GM23338 (cell line): ENCODE data around the gene ITGB2. TPM values are rescaled to one million over a fixed set of nuclear protein-coding genes. Genes with fewer than 3 reads are reported as not detected.

Source experiments
- ATAC-seq: fragments of 200-7000 bp; cut with Tn5 transposase; 3 replicates; pipeline ENCODE4 v1.9.1; 2020
- DNase-seq: peaks from one replicate; pipeline ENCODE4 v3.0.0-alpha.2; 2015; ENCODE audit warnings: low spot score
- H2AFZ ChIP-seq: fragments of 200-600 bp; sonication (generic); 2 replicates; pipeline ENCODE4 v1.8.0; 2016; ENCODE audit warnings: antibody characterized with exemption, mild to moderate bottlenecking, moderate library complexity
- H3F3A ChIP-seq: fragments of 200-600 bp; sonication (generic); replicated peaks from 2 replicates; pipeline ENCODE4 v1.8.0; 2017; ENCODE audit warnings: antibody characterized with exemption, mixed run types, low read depth
- H3K27ac ChIP-seq: fragments of 200-600 bp; sonication (generic); 2 replicates; pipeline ENCODE4 v1.6.1; 2016; ENCODE audit warnings: low read depth
- H3K27me3 ChIP-seq: fragments of 200-600 bp; sonication (generic); 2 replicates; pipeline ENCODE4 v1.8.0; 2016; ENCODE audit warnings: mild to moderate bottlenecking, mixed run types, moderate library complexity; ENCODE audit not compliant: insufficient read depth
- H3K36me3 ChIP-seq: fragments of 200-600 bp; sonication (generic); 2 replicates; pipeline ENCODE4 v1.8.0; 2016; ENCODE audit warnings: mild to moderate bottlenecking; ENCODE audit not compliant: insufficient read depth
- H3K4me1 ChIP-seq: fragments of 200-600 bp; sonication (generic); 2 replicates; pipeline ENCODE4 v1.8.0; 2016; ENCODE audit warnings: mild to moderate bottlenecking, moderate library complexity; ENCODE audit not compliant: insufficient read depth
- H3K4me2 ChIP-seq: fragments of 200-600 bp; sonication (generic); 2 replicates; pipeline ENCODE4 v1.7.1; 2017; ENCODE audit warnings: mixed run types
- H3K4me3 ChIP-seq: fragments of 200-600 bp; sonication (generic); 2 replicates; pipeline ENCODE4 v1.6.1; 2016; ENCODE audit warnings: mixed run types
- H3K79me2 ChIP-seq: fragments of 200-600 bp; sonication (generic); replicated peaks from 2 replicates; pipeline ENCODE4 v1.8.0; 2017; ENCODE audit warnings: mild to moderate bottlenecking; ENCODE audit not compliant: insufficient read depth
- H3K9me2 ChIP-seq: fragments of 200-600 bp; sonication (generic); 2 replicates; pipeline ENCODE4 v1.8.0; 2017; ENCODE audit not compliant: insufficient read depth
- H4K20me1 ChIP-seq: fragments of 200-600 bp; sonication (generic); replicated peaks from 2 replicates; pipeline ENCODE4 v1.8.0; 2017; ENCODE audit warnings: mild to moderate bottlenecking; ENCODE audit not compliant: insufficient read depth
- H3K27ac Mint-ChIP-seq: 2 replicates; pipeline ENCODE4 v1.8.0; 2020; ENCODE audit warnings: inconsistent platforms, mild to moderate bottlenecking, moderate library complexity, mixed read lengths
- H3K27me3 Mint-ChIP-seq: 3 replicates; pipeline ENCODE4 v1.8.0; 2022; ENCODE audit warnings: low read depth, mild to moderate bottlenecking, moderate library complexity, mixed read lengths, inconsistent platforms; ENCODE audit not compliant: insufficient read depth, poor library complexity
- H3K36me3 Mint-ChIP-seq: 3 replicates; pipeline ENCODE4 v1.8.0; 2021; ENCODE audit warnings: low read depth, mild to moderate bottlenecking, inconsistent platforms, moderate library complexity, mixed read lengths
- H3K4me1 Mint-ChIP-seq: 3 replicates; pipeline ENCODE4 v1.8.0; 2020; ENCODE audit warnings: mild to moderate bottlenecking, inconsistent platforms, mixed read lengths
- H3K4me3 Mint-ChIP-seq: 3 replicates; pipeline ENCODE4 v1.8.0; 2021; ENCODE audit warnings: moderate library complexity, mild to moderate bottlenecking, inconsistent platforms, mixed read lengths
- H3K9me3 Mint-ChIP-seq: 3 replicates; pipeline ENCODE4 v1.8.0; 2020; ENCODE audit warnings: moderate library complexity, mild to moderate bottlenecking, inconsistent platforms, mixed read lengths
- CREB1 ChIP-seq: fragments of 250-450 bp; sonication (Bioruptor Pico); IDR thresholded peaks from 2 replicates; pipeline ENCODE4 v1.5.0; 2020; ENCODE audit warnings: low read depth, mild to moderate bottlenecking, moderate library complexity
- EZH2 ChIP-seq: fragments of 200-600 bp; sonication (generic); IDR thresholded peaks from one replicate; pipeline ENCODE4 v1.8.0; 2017; ENCODE audit warnings: antibody characterized with exemption, mild to moderate bottlenecking, low read depth; ENCODE audit not compliant: unreplicated experiment
- EZH2phosphoT487 ChIP-seq: fragments of 200-600 bp; sonication (generic); IDR thresholded peaks from one replicate; pipeline ENCODE4 v1.8.1; 2018; ENCODE audit warnings: antibody characterized with exemption; ENCODE audit not compliant: unreplicated experiment
- JUNB ChIP-seq: IDR thresholded peaks from one replicate; pipeline ENCODE4 v1.6.1; 2016; ENCODE audit warnings: antibody characterized with exemption; ENCODE audit not compliant: unreplicated experiment
- NANOG ChIP-seq: IDR thresholded peaks from 2 replicates; pipeline ENCODE4 v1.6.1; 2016; ENCODE audit warnings: antibody characterized with exemption, borderline replicate concordance
- STAT1 ChIP-seq: IDR thresholded peaks from one replicate; pipeline ENCODE4 v1.6.1; 2016; ENCODE audit warnings: antibody characterized with exemption; ENCODE audit not compliant: unreplicated experiment
- ZNF114 ChIP-seq: fragments of 250-450 bp; sonication (Bioruptor Pico); IDR thresholded peaks from 2 replicates; pipeline ENCODE4 v1.5.0; 2020; ENCODE audit warnings: mild to moderate bottlenecking, moderate library complexity
- ZNF331 ChIP-seq: fragments of 250-450 bp; sonication (Bioruptor Pico); IDR thresholded peaks from 2 replicates; pipeline ENCODE4 v1.5.0; 2020; ENCODE audit warnings: low read depth, mild to moderate bottlenecking, moderate library complexity
- polyA plus RNA-seq: library from polyadenylated mRNA; unstranded; fragments of >200 nt; fragmentation: Nextera tagmentation; extraction: Ambion mirVana; gene quantifications from 2 replicates; pipeline ENCODE4 v1.2.1, GENCODE V29; 2016
- total RNA-seq: library from RNA; depleted of rRNA; stranded (reverse); fragments of >200 nt; shearing (Covaris generic); gene quantifications from 2 replicates; pipeline ENCODE4 v1.2.3, GENCODE V29; 2014
- TF ChIP-seq, protein P1 (sequence below), 2 experiments: fragments of 200-600 bp in 1 of 2; sonication (generic) in 1 of 2; conservative IDR thresholded peaks; 2 replicates each; pipeline versions ENCODE4 v1.5.1 to v1.6.1; 2016 to 2017; ENCODE audit warnings: antibody characterized with exemption in 2 of 2, low read depth in 2 of 2, mild to moderate bottlenecking in 2 of 2, moderate library complexity in 1 of 2
- TF ChIP-seq, protein P2 (sequence below): fragments of 250-450 bp; sonication (Bioruptor Pico); IDR thresholded peaks from 2 replicates; pipeline ENCODE4 v1.5.0; 2020; ENCODE audit warnings: mild to moderate bottlenecking, moderate library complexity

ITGB2 gene
- total and polyA plus RNA-seq, 2 experiments from 2014 or later: 0.44 to 0.63 TPM

GRCh38 chr21:44853601-44854390, 66.9 kb downstream of the ITGB2 start:
- Mint-ChIP-seq H3K27ac (no peak overlapping the region), H3K4me3 (no peak overlapping the region), H3K4me1 (no peaks in the 10 kb centered on the region), H3K27me3 (peaks cover 16% of the 10 kb centered on the region), H3K9me3 (no peaks in the 10 kb centered on the region), H3K36me3 (peaks cover 68% of the 10 kb centered on the region)
- peaks cover 39% of the 10 kb centered on the region for H3K79me2 ChIP-seq
- no peak for TF ChIP-seq EZH2phosphoT487
- no peak for TF ChIP-seq NANOG
- TF ChIP-seq STAT1: no peak
- H3K4me2 ChIP-seq: no peak overlapping the region
- no peaks in the 10 kb centered on the region for H3K4me1 ChIP-seq
- 0 out of 2 replicates have a peak, but pooled peaks cover 3% of the 10 kb centered on the region for H3F3A ChIP-seq
- H3K27me3 ChIP-seq: no peaks in the 10 kb centered on the region
- H2AFZ ChIP-seq: no peak overlapping the region
- no peak for DNase-seq
- H3K27ac ChIP-seq: no peak overlapping the region
- no peak overlapping the region for H3K4me3 ChIP-seq
- no peaks in the 10 kb centered on the region for H3K9me2 ChIP-seq
- H4K20me1 ChIP-seq: peaks cover 5% of the 10 kb centered on the region
- ATAC-seq: no peak
- H3K36me3 ChIP-seq: peaks cover 37% of the 10 kb centered on the region

DNA sequence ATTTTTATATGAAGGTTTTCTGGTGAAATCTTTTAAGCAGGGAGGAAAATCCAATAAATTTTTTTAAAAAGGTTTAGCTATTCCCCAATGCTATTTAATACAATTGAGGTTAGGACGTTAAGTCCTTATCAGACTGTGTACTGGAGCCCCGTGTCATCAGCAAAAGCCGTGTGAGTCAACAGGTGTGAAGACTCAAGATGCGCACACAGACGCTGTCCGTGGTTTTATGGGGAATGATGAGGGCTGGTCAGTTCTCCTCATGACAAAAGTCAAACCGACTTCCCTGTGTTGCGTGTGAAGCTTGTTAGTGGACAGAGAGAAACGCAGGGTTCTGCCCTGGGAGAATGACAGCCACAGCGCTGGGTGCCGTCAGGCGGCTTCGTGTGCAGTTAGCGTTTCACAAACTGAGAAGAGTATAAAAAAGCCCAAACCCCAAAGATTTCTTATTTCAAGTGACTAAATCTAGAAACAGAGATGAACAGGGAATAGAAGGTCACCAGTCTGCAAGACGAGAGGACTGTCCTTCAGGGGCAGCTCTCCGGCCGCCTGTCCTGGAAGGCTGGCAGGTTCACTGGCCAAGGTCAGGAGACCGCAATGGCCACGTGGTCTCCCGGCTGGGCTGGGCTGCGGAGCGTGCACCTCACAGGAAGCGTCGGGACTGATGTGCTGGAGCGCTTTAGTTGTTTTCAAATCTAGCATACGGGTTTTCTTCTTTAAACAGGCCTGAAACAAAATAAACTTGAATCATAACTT, 69.6 kb downstream of the ITGB2 start:
- H3K9me3 Mint-ChIP-seq: no peaks in the 10 kb centered on the region; the same call in 2 of the 3 replicates
- 0 out of 2 replicates have a peak, but pooled peaks cover 3% of the 10 kb centered on the region for H3F3A ChIP-seq
- no peak overlapping the region for H2AFZ ChIP-seq
- H3K27me3 Mint-ChIP-seq: peaks cover 17% of the 10 kb centered on the region
- no peak for DNase-seq
- H3K79me2 ChIP-seq: peaks cover 12% of the 10 kb centered on the region; the same call in 1 of the 2 replicates
- no peak for ATAC-seq
- no peaks in the 10 kb centered on the region for H3K9me2 ChIP-seq
- H3K27ac ChIP-seq: no peak overlapping the region
- H3K4me3 Mint-ChIP-seq: no peak overlapping the region
- H3K4me2 ChIP-seq: no peak overlapping the region
- H3K4me3 ChIP-seq: no peak overlapping the region
- TF ChIP-seq CREB1 (CRISPR knock-in tag): no peak
- TF ChIP-seq, protein P1, sequence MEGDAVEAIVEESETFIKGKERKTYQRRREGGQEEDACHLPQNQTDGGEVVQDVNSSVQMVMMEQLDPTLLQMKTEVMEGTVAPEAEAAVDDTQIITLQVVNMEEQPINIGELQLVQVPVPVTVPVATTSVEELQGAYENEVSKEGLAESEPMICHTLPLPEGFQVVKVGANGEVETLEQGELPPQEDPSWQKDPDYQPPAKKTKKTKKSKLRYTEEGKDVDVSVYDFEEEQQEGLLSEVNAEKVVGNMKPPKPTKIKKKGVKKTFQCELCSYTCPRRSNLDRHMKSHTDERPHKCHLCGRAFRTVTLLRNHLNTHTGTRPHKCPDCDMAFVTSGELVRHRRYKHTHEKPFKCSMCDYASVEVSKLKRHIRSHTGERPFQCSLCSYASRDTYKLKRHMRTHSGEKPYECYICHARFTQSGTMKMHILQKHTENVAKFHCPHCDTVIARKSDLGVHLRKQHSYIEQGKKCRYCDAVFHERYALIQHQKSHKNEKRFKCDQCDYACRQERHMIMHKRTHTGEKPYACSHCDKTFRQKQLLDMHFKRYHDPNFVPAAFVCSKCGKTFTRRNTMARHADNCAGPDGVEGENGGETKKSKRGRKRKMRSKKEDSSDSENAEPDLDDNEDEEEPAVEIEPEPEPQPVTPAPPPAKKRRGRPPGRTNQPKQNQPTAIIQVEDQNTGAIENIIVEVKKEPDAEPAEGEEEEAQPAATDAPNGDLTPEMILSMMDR (conservative IDR thresholded peaks at IDR 0.05; ENCODE audit: low read depth in 2 of 2): no peak
- no peak for TF ChIP-seq ZNF114 (CRISPR knock-in tag)
- TF ChIP-seq, protein P2, sequence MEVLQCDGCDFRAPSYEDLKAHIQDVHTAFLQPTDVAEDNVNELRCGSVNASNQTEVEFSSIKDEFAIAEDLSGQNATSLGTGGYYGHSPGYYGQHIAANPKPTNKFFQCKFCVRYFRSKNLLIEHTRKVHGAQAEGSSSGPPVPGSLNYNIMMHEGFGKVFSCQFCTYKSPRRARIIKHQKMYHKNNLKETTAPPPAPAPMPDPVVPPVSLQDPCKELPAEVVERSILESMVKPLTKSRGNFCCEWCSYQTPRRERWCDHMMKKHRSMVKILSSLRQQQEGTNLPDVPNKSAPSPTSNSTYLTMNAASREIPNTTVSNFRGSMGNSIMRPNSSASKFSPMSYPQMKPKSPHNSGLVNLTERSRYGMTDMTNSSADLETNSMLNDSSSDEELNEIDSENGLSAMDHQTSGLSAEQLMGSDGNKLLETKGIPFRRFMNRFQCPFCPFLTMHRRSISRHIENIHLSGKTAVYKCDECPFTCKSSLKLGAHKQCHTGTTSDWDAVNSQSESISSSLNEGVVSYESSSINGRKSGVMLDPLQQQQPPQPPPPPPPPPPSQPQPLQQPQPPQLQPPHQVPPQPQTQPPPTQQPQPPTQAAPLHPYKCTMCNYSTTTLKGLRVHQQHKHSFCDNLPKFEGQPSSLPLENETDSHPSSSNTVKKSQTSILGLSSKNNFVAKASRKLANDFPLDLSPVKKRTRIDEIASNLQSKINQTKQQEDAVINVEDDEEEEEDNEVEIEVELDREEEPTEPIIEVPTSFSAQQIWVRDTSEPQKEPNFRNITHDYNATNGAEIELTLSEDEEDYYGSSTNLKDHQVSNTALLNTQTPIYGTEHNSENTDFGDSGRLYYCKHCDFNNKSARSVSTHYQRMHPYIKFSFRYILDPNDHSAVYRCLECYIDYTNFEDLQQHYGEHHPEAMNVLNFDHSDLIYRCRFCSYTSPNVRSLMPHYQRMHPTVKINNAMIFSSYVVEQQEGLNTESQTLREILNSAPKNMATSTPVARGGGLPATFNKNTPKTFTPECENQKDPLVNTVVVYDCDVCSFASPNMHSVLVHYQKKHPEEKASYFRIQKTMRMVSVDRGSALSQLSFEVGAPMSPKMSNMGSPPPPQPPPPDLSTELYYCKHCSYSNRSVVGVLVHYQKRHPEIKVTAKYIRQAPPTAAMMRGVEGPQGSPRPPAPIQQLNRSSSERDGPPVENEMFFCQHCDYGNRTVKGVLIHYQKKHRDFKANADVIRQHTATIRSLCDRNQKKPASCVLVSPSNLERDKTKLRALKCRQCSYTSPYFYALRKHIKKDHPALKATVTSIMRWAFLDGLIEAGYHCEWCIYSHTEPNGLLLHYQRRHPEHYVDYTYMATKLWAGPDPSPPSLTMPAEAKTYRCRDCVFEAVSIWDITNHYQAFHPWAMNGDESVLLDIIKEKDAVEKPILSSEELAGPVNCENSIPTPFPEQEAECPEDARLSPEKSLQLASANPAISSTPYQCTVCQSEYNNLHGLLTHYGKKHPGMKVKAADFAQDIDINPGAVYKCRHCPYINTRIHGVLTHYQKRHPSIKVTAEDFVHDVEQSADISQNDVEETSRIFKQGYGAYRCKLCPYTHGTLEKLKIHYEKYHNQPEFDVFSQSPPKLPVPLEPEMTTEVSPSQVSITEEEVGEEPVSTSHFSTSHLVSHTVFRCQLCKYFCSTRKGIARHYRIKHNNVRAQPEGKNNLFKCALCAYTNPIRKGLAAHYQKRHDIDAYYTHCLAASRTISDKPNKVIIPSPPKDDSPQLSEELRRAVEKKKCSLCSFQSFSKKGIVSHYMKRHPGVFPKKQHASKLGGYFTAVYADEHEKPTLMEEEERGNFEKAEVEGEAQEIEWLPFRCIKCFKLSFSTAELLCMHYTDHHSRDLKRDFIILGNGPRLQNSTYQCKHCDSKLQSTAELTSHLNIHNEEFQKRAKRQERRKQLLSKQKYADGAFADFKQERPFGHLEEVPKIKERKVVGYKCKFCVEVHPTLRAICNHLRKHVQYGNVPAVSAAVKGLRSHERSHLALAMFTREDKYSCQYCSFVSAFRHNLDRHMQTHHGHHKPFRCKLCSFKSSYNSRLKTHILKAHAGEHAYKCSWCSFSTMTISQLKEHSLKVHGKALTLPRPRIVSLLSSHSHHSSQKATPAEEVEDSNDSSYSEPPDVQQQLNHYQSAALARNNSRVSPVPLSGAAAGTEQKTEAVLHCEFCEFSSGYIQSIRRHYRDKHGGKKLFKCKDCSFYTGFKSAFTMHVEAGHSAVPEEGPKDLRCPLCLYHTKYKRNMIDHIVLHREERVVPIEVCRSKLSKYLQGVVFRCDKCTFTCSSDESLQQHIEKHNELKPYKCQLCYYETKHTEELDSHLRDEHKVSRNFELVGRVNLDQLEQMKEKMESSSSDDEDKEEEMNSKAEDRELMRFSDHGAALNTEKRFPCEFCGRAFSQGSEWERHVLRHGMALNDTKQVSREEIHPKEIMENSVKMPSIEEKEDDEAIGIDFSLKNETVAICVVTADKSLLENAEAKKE (CRISPR knock-in tag): no peak
- TF ChIP-seq ZNF331 (CRISPR knock-in tag): no peak
- no peak for TF ChIP-seq JUNB
- TF ChIP-seq NANOG: no peak
- no peak for TF ChIP-seq EZH2
- H4K20me1 ChIP-seq: no peaks in the 10 kb centered on the region; the same call in none of the 2 replicates
- peaks cover 55% of the 10 kb centered on the region for H3K36me3 Mint-ChIP-seq
- peaks cover 34% of the 10 kb centered on the region; the same call in 1 of the 2 replicates for H3K36me3 ChIP-seq
- H3K27ac Mint-ChIP-seq: no peak overlapping the region
- peaks cover 3% of the 10 kb centered on the region; the same call in 1 of the 2 replicates for H3K4me1 ChIP-seq
- H3K27me3 ChIP-seq: no peaks in the 10 kb centered on the region
- peaks cover 7% of the 10 kb centered on the region for H3K4me1 Mint-ChIP-seq
